DMS 273 treated with DMSO at 0.1 percent for 48 hours (cell line): ENCODE measurements around the gene SMIM35.

ENCODE experiments used
- DNase-seq: peaks from one replicate; lab custom pipeline; 2025; lab: John Stamatoyannopoulos, UW

The SMIM35 gene

GRCh38 chr11:118002010-118002540, 84.7 kb downstream of the SMIM35 start:
- DNase-seq = no peak

GRCh38 chr11:118001494-118001971, 85.2 kb downstream of the SMIM35 start:
- DNase-seq = no peak

- DNase-seq = no peak
Measured at GRCh38 chr11:118000850-118001228, 85.9 kb downstream of the SMIM35 start.

GRCh38 chr11:118000067-118000849, 86.5 kb downstream of the SMIM35 start:
- no peak for DNase-seq

- no peak for DNase-seq
Measured at GRCh38 chr11:117999354-117999993, 87.3 kb downstream of the SMIM35 start.

GRCh38 chr11:117998664-117999353, 88.0 kb downstream of the SMIM35 start:
- no peak for DNase-seq

- no peak for DNase-seq
Measured at GRCh38 chr11:117997823-117998579, 88.8 kb downstream of the SMIM35 start.

- no peak for DNase-seq
Measured at GRCh38 chr11:117997406-117997805, 89.4 kb downstream of the SMIM35 start.

- DNase-seq = no peak
Measured at GRCh38 chr11:117996058-117996457, 90.7 kb downstream of the SMIM35 start.

GRCh38 chr11:117995472-117995871, 91.3 kb downstream of the SMIM35 start:
- DNase-seq = no peak

- no peak for DNase-seq
Measured at GRCh38 chr11:117993988-117994745, 92.6 kb downstream of the SMIM35 start.

- no peak for DNase-seq
Measured at GRCh38 chr11:117992620-117993019, 94.1 kb downstream of the SMIM35 start.

- DNase-seq = no peak
Measured at GRCh38 chr11:117992136-117992535, 94.6 kb downstream of the SMIM35 start.

- no peak for DNase-seq
Measured at GRCh38 chr11:117989351-117990102, 97.2 kb downstream of the SMIM35 start.

- no peak for DNase-seq
Measured at GRCh38 chr11:117986981-117987574, 99.7 kb downstream of the SMIM35 start.

GRCh38 chr11:117985953-117986887, 100.5 kb downstream of the SMIM35 start, which contains the start of gene IL10RA:
Gene IL10RA, plus strand, starts transcription at chr11:117986394. Its CDS starts 74 bp downstream, at chr11:117986468.
- no peak for DNase-seq

- no peak for DNase-seq
Measured at GRCh38 chr11:117984476-117984875, 102.3 kb downstream of the SMIM35 start.

GRCh38 chr11:117983163-117983475, 103.6 kb downstream of the SMIM35 start:
- no peak for DNase-seq

- no peak for DNase-seq
Measured at GRCh38 chr11:117980720-117981119, 106.0 kb downstream of the SMIM35 start.
